Inferior parietal cortex (tissue), 1 donor: ENCODE data around the gene ACTL8.

Source experiments
- DNase-seq: peaks from one replicate; pipeline ENCODE4 v3.0.0-alpha.2; 2016; ENCODE audit errors: extremely low spot score

ACTL8 gene

DNA sequence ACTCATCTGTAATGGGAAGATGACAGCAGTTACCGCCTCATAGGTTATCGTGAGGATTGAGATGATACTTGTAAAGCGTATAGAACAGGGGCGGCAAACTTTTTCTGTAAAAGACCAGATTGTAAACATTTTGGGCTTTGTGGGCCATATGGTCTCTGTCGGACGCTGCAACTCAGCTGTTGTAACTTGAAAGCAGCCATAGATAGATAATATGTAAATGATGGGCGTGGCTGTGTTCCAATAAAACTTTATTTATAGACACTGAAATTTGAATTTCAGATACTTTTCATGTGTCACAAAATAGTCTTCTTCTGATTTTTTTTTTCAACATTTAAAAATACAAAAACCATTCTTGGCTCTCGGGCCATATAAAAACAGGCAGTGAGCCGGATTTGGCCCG lies 15.8 kb downstream of the ACTL8 start:
- no peak for DNase-seq

- no peak for DNase-seq
These were observed 17.6 kb downstream of the ACTL8 start for GRCh38 chr1:17772615-17773212.

DNA sequence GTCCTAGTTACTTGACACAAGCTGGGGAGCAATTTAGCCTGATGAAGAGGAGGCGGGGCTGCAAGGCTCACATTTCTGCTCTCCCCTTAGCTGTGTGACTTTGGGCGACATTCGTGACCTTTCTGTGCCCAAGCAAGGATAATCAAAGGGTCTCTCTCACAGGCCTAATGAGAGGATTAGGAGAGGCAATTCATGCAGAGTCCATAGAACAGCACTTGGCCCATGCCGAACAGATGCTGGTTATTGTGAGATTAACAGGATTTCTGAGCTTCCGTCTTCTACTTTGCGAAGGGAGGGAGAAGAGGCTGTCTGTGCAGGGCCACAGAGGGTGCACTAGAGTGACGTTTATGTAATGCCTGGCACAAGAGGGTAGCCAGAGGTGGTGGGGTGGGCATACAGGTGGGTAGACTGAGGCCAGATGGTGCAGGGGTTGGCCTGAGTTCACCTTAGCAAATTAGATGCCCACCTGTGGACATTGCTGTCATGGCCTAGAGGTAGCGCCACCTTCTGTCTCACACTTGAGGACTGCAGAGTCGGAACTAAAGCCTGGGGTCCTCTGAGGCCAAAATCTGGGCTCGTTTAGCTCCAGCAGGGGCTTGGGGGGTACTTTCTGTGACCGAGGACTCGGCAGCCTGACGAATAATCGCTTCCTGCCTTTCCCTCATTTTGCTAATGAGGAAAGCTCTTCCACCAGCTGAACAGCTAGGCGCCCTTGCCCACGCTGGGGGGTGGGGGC lies 18.6 kb downstream of the ACTL8 start:
- no peak for DNase-seq

- DNase-seq: no peak
These were observed 19.3 kb downstream of the ACTL8 start for GRCh38 chr1:17774452-17774851.

GRCh38 chr1:17775796-17776195 lies 20.7 kb downstream of the ACTL8 start:
- no peak for DNase-seq

GRCh38 chr1:17776426-17776825 lies 21.3 kb downstream of the ACTL8 start:
- no peak for DNase-seq

- no peak for DNase-seq
These were observed 22.2 kb downstream of the ACTL8 start for GRCh38 chr1:17777330-17777729.

GRCh38 chr1:17777818-17778217 lies 22.7 kb downstream of the ACTL8 start:
- DNase-seq: no peak

GRCh38 chr1:17780916-17781315 lies 25.8 kb downstream of the ACTL8 start:
- DNase-seq: no peak

DNA sequence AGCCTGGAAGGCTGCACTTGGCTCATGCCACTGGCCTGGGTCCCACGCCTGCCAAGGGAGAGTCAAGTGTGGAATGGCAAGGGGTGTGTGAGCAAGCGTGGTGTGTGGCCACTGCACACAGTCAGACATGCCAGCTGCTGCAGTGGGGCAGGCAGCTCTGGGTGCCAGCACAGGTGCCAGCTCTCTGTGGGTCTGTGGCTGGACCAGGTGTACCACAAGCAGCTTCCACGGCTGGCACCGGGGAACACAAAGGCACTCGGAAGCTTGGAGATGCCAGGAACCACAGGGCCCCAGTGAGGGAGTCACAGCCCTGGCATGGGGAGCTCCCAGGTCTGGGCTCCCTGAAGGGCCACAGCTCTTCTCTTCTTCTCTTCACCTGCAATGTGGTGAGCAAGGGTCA lies 34.8 kb downstream of the ACTL8 start:
- no peak for DNase-seq

GRCh38 chr1:17790383-17791054 lies 35.4 kb downstream of the ACTL8 start:
- DNase-seq: no peak

GRCh38 chr1:17791055-17791390 lies 35.9 kb downstream of the ACTL8 start:
- DNase-seq: no peak

DNA sequence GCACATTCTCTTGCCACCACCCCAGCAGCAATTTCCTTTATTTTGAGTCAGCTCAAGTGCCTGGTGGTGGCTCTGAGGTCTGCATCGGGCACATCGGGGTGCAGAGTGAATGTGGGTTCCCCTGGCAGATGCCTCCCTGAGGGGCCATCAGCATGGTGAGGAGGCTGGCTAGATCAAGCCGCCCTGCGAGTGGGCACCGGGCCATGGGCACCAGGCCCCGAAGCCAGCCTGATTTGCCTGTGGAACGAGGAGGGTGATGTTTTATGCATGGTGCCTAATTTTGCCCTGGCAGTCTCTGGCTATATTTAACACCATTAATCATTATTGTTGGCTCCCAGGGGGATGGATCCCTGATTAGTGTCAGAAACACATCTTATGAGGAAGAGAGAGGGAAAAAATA lies 36.3 kb downstream of the ACTL8 start:
- DNase-seq: no peak

DNA sequence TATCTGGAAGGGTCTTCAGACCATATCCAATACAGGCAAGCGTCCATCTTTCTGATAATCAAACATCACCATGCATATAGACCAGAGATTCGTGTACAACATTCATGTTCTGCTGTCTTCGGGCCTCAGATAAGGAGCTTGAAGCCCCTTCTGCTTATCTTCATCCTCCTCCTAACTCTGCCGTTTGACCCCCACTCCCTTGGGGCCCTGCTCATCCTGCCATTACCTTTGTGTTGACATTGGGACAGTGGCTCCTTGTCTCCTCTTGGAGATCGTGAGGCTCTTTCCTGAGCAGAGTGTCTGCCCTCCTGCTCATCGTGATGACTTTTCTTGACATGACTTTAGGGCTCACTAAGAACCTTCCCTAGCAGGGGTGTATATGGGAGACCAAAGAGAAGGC lies 37.3 kb downstream of the ACTL8 start:
- no peak for DNase-seq

DNA sequence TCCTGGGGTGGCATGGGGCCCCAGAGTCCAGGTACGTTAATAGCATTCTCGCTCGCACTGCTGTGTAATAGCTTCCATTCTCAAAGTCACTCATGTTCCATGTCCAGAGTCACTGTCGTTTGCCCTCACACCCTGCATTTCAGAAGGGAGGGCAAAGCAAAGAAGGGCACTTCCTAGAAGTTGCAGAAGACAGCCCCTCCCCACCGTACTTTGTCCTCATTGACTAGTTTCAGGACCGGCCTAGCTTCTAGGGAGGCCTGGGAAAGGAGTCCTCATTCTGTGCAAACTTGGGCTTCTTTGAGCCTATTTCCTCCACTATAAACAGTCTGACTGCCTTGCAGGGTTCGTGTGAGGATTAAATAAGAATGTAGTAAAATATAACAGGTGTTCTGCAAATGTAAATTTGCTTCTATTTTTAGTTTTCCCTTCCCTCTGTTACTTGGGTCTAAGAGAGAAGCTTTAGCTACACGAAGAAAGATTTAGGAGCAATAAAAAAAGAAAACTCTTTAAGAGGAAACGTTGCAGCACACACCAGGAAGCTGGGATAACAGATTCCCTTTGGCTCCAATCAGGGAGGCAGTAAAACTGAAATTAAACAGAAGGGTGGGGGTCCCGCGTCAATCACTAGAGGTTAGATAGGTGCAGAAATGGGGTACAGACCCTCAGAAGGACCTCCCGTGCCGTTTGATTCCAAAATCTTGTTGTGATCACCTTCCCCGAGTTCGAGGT lies 40.1 kb downstream of the ACTL8 start:
- no peak for DNase-seq

- DNase-seq: no peak
These were observed 40.9 kb downstream of the ACTL8 start for GRCh38 chr1:17795836-17796645.

DNA sequence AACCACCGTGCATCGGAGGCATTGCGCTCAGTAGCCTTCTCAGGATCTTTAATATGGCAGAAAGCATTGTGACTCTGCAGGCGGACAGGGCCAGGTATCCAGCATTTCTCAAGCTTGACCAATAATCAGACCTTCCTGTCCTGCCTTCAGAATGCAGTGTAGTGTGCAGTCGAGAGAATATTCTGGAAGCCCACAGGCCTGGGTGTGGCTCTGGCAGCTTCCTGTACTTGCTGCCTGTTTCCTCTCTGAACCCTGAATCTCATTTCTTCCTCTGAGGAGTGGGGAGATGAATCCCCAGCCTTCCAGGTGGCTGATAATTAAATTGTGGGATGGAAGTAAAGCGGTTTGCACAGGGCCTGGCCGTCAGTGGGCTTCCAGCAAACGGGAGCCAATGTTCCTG lies 42.3 kb downstream of the ACTL8 start:
- no peak for DNase-seq

DNA sequence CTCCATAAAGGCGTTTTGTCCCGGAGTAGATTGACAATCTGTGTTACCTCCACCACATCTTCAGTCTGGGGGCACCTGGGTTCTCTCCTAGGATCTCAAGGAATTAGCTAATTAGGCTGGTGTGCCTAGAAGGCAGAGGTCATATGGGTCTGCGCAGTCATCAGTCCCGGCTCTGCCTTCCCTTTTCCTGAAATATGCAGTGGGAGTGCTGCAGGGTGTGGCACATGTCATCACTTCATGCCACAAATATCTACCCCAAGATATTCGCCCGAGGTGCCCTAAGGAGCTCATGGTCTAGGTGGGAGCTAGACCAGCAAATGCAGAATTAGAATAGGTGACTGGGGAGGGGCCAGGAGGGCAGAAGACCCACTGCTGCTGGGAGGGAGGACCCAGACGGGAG lies 42.9 kb downstream of the ACTL8 start:
- no peak for DNase-seq

DNA sequence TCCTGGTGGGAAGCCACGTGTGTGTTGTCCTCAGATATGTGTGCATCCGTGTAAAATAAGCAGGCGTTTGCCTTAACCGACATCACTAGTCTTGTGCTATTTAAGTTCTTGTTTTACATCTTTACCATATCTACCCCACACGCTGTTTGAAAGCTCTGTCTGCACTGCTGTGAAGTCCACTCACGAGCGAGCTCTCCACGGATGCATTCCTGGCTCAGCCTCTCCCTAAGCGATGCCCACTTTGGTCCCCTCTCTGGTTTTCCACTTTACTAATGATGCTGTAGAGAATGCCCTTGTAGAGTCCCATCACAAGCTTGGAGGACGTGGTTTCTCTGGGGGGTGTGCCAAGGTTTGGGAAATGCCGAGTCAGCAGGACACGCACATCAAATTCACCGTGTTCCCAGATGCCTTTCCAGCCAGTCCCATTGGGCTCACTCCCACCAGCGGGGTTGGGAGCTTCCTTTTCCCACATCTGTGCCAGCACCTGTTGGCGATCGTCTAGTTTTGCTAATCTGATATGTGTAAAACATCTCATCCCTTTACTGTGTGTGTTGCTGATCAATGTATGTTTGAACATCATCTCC lies 43.8 kb downstream of the ACTL8 start:
- no peak for DNase-seq

DNA sequence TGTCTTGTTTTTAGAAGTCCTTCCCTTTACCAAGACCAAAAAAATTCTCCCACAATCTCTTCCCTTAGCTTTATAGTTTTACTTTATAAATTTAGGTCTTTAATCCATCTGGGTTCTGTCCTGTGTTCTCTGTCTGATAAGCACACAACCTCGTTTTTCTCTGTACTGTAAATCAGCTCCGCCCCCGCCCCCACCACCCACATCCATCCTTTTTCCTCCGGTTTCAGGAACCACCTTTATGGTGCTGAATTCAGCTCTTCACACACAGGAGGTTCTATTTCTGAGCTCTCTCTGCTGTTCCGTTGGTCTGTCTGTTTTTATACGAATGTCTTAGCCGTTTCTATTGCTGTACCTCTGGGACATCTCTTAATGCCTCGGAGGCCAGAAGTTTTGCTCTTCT lies 44.5 kb downstream of the ACTL8 start:
- no peak for DNase-seq

- no peak for DNase-seq
These were observed 47.0 kb downstream of the ACTL8 start for GRCh38 chr1:17802164-17802563.
